Measurements from ENCODE around the gene SRP9.
"Not testable (repeated sequence)": the region's sequence is repeated elsewhere in the genome, so short reads cannot be mapped to it uniquely, and the experiment has no call there.

The SRP9 gene

DNA sequence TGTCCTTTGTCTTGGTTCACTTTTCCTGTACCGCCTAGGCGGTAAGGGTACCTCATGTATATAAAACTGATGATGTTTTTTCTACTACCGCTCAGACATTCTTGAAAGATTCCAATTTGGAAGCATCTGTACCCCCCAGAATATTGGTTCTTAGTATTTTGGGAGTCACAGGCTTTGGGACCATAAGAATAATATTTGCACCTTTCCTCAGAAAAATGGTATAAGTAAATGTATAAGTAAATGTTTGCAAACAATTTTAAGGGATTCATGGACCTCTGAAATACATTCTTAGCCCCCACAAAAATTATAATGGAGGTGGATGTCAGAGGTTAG is 677 bp downstream of the SRP9 start:
- no peak for DNase-seq

DNA sequence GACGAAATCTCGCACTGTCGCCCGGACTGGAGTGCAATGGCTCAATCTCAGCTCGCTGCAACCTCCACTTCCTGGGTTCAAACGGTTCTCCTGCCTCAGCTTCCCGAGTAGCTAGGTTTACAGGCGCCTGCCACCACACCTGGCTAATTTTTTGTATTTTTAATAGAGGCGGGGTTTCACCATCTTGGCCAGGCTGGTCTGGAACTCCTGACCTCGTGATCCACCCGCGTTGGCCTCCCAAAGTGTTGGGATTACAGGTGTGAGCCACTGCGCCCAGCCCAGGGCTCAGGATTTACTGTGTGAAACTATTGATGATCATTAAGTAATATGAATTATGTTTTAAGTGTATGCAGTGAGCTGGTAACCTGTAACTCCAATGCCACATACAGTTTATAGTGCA is 1.5 kb downstream of the SRP9 start:
- not testable (repeated sequence) for DNase-seq

DNA sequence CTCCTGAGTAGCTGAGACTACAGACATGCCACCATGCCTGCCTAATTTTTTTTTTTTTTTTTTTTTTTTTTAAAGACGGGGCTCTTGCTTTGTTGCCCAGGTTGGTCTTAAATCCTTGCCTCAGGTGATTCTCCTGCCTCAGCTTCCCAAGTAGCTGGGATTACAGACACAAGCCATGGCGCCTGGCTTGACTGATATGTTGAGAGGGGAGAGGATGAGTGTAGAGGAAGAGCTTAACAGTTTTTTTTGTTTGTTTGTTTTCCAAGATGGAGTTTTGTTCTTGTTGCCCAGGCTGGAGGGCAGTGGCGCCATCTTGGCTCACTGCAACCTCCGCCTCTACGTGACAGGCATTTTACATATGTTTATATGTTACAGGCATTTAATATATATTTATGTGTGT is 2.5 kb downstream of the SRP9 start:
- no peak for DNase-seq

DNA sequence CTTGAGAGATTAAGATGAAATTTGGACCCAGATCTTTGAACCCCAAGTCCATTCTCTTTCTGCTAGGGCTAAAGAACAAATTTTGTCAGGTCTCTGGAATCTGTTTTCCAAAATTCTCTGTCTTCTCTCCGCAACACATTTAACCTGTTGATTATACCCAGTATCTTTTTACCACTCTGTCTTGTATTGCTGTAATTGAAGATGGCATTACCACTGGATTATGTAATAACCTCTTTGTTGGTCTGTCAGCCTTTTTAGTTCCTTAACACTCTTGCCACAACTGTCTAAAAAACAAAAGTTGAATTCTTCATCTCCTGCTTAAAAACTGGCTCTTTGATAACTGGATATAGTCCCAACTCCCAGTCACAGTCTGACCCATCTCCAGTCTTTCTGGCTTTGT is 3.0 kb downstream of the SRP9 start:
- no peak for DNase-seq

DNA sequence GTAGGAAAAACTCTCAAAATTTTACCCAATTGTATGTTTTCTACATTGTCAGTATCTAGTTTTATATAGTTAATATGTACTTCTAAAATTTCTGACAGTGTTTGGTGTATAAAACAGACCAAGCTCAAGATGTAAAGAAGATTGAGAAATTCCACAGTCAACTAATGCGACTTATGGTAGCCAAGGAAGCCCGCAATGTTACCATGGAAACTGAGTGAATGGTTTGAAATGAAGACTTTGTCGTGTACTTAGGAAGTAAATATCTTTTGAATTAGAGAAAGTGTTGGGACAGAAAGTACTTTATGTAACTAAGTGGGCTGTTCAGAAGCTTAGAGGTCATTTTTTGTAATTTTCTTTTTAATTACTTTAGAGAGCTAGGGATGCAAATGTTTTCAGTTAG is 11.5 kb downstream of the SRP9 start:
- DNase-seq = not testable (repeated sequence)

DNA sequence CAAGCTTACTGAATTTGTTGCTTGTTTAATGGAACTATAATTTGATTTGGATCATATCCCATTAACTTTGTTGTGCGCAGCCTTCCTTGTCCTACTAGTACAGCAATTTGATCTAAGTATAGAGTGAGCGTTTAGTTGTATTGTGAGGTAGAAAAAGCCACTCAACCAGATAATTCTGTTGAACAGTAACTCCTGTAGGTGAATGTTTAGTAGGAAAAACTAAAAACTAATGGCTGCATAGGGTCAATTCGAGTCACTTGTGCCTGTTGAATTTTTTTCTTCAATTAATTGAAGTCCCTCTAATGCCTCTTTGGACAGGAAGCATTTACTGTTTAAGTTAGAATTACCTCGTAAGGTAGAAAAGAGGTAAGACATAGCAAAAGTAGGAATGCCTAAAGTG is 17.3 kb downstream of the SRP9 start:
- no peak for DNase-seq

DNA sequence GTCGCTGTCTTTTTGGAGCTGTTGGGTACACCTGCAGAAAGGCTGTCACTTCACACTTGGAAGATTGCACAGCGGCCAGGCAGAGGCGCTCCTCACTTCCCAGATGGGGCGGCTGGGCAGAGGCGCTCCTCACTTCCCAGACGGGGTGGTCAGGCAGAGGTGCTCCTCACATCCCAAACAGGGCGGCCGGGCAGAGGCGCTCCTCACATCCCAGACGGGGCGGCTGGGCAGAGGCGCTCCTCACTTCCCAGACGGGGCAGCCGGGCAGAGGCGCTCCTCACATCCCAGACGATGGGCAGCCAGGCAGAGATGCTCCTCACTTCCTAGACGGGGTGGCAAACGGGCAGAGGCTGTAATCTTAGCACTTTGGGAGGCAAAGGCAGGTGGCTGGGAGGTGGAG is 18.5 kb downstream of the SRP9 start:
- not testable (repeated sequence) for DNase-seq

DNA sequence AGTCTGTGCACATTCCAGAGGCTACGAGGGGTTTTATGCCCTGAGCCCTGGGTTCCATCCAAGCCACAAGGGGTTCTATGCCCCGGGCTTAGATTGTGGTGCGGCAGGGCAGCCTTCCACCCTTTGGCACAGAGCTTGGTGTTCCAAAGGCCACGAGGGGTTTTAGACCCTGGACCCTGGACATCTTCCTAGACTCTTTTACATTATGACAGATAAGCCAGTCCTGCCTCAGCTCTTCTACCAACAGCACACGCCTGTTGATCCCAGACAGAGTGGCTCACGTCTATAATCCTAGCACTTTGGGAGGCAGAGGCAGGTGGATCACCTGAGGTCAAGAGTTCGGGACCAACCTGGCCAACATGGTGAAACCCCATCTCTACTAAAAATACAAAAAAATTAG is 23.5 kb downstream of the SRP9 start:
- DNase-seq = not testable (repeated sequence)

DNA sequence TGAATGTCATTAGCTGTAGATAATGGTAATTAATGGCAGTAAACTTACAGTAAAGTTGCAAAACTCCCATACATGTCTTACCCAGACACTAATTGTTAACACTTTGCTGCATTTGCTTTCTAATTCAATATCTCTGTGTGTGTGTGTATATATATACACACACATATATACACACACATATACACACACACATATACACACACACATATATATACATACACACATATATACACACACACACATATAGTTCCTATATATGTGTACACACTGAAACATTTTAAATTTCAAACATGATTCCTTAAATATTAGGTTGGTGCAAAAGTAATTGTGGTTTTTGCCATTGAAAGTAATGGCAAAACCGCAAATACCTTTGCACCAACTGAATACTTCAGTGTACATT is 28.6 kb downstream of the SRP9 start:
- no peak for DNase-seq

DNA sequence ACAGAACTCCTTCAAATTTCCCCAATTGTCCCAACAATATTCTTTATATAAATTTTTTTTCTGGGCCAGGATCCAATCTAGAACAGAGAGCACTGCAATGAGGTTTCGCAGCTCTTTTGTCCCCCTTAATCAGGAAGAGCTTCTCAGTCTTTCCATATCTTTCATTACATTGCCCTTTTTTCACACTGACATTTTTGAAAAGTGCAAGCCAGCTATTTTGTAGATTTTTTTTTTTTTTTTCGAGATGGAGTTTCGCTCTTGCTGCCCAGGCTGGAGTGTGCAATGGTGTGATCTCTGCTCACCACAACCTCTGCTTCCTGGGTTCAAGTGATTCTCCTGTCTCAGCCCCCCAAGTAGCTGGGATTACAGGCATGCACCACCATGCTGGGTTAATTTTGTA is 29.1 kb downstream of the SRP9 start:
- not testable (repeated sequence) for DNase-seq

DNA sequence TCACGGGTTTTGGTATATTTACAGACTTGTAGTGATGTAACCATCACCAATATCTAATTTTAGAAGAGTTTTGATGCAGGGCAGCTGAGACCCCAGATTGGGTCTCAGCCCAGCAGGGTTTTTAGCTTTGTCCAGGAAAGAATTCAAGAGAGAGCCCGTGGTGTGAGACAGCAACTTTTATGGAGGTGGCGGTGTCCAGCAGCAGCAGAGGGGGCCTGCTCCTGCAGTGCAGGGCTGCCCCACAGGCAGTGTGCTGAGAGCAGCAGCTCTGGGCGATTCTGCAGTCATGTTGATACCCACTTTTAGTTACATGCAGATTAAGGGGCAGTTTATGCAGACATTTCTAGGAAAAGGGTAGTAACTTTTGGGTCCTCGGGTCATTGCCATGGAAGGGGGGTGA is 30.5 kb downstream of the SRP9 start:
- no peak for DNase-seq

DNA sequence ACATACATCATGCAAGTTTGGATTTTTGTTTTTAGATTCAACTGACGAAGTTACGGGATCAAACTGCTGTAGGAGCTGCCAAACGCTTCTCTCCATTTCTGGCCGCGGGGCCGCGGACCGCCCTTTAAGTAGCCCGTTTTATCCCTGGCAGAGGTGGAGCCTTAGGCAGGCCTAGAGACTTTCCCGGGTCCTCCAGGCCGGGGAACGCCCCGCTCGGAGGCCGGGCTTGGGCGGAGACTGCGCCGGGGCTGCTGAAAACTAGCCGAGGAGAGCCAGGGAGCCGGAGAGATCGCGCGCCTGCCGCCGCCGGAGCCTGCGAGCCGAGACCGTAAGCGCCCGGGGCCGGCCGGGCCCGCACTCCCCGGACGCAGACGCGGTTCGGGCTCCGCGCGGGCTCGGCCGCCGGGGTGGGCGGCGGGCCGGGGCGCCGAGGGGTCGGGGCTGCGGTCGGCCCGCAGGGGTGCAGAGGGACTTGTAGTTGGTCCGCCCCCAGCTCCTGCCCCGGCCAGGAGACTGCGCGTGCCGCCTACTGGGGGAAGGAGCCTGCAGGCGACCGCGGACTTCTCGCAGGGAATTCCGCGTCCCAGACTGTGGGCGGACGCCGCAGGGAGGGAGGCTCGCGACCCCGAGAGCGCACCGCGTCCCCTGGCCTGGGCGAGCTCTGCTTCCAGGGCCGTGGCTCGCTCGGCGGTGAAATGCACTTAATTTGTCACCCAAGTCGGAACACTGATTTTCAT is 32.4 kb downstream of the SRP9 start, which contains the start of gene EPHX1:
Gene EPHX1 (plus strand): TSS at position 283 of the 737 bp plus-strand sequence. CDS start 18,606 bp downstream, outside the sequence.
- DNase-seq = peak; percentile 79

DNA sequence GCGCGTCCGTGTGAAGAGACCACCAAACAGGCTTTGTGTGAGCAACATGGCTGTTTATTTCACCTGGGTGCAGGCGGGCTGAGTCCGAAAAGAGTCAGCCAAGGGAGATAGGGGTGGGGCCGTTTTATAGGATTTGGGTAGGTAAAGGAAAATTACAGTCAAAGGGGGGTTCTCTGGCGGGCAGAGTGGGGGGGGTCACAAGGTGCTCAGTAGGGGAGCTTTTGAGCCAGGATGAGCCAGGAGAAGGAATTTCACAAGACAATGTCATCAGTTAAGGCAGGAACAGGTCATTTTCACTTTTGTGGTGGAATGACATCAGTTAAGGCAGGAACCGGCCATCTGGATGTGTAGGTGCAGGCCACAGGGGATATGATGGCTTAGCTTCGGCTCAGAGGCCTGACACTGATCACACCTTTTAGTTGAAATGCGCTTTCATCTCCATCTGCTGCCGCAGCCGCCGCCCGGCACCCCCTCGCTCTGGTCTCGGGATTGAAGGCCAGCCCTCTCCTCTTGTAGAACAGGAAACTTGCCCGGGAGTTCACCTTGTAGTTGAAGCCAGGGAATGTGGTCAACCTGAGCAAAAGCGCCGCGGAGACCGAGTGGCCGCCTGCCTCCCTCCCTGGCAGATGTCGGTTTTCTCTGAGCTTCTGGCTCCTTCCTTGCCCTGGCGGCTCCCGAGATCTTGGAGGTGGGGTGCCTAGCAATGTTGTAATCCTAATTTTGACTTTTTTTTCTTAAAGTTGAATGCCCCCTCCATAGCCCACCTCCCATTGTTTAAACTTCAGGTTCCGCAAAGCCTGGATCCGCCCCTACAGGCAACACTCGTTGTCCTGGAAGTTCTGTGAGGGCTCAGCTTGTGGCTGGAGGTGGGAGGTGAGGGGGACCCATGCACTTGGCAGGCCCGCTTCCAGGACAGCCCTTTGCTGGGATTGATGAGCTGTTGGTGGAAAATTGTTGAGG is 33.2 kb downstream of the SRP9 start:
- not testable (repeated sequence) for DNase-seq

DNA sequence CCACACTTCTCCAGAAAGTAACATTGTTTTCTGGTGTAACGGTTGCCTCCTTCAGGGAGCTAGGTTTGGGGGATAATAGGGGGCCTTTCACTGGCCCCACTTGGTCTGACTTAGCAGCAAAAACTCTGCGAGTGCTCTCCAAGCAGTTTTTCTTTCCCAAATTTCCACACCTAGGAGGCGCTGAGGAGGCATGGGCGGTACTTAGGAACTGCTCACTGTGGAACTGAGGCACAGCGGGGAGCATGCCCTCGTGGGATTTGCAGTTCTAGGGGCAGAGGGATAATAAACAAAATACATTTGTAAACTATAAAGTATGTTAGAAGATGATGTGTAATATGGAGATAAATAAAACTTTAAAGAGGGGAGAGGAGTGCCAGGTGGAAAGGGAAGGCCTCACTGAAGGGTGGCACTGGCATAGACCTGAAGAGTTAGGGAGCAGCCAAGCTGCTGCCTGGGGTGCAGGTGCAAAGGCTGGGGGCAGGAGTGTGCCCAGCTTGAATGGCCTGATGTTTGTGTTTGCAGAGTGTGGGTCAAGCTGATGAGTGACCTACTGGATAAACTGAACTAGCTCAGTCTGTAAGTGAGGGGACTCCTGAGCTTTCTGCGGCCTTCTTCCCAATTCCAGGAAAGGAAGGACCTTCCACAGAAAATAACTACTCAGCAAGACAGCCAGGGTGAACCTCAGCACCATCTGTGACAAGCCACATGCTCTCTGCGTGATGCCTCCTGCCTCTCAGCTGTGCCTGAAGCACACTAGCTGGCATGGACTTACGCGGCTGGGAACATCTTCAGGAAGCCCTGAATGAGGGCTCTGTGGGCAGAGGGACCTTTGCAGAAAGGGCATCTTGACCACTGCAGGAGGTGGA is 34.2 kb downstream of the SRP9 start:
- no peak for DNase-seq

DNA sequence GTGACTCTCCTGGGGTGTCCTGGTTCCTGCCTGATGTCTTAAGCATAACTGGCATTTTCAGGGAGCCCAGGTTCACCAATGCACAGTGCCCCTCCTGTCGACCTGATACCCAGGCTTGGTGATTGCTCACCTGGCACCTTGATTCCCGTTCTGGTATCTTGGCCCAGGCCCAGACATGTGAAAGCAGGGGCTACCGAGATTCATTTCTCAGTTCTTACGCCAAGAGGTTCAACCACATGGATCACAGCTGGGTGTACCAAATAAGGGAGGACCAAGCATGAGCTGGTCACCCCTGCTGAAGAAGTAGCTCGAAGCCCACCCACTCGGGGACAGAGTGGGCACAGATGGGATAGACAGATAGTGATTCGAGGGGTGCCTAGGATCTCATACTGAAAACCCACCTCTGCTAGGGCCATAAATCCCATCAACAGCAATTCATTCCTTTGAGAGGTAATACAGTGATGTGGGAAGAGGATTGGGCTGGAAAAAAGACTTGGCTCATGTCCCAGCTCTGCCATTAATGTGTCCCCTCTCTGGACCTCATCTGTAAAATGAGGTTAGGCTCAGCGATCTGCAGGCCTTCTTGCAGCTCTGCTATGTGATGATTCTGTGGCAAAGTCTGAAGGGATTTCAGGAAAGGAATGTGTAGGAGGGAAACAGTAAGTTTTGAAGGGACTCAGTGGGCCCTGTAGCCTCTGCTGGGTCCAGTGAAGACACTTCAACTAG is 35.0 kb downstream of the SRP9 start:
- DNase-seq = no peak

DNA sequence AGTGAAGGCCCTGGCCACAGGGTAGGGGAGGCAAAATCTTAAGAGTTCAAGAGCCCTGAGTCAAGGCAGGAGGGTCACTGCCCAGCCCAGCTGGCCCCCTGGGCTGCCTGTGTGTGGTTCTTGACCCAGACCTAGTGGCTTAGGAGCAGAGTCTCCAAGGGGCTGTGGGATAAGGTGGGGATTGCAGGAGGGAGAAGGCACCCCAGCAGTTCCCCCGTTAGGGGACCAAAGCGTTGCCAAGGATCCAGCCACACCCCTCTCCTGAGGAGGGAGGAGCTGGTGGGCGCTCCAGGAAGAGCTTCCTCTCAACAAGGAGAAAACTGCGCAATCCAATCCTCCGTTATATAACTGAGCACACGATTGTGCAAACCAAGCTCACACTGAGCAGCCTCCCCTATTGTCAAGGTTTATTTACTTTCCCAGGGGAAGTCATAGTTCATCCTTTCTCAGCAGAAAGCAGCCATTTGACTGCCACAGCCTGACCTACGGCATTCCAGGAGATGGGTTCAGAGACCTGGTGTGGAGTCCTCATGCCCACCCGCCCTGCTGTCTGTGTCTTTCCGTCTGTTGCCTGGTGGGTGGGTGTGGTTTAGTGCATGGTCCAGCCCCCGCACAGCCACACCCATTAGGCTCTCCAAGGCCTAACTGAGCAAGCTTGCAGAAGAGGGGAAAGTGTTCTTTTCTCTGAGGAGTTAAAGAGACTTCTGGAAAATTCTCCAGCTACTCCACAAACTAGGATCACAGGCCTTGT is 35.8 kb downstream of the SRP9 start:
- no peak for DNase-seq

DNA sequence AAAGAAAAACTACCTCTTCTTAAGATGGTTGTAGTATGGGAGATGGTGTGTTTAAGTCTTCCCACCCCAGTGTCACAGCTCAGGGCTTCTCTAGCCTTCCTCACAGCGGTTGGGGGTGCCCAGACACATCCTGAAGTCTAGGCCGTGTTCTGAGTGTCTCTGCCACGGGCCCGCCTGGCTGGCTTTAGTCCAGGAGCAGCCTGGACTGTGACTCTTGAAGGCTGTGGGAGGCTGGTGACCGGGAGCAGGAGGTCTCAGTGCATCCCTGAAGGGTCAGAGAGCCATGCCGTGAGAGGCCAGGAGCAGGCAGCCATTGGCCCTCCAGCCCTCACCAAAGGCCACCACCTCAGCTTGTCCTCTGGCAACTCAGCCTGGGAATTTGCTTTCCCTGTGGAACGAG is 36.8 kb downstream of the SRP9 start:
- DNase-seq = no peak

DNA sequence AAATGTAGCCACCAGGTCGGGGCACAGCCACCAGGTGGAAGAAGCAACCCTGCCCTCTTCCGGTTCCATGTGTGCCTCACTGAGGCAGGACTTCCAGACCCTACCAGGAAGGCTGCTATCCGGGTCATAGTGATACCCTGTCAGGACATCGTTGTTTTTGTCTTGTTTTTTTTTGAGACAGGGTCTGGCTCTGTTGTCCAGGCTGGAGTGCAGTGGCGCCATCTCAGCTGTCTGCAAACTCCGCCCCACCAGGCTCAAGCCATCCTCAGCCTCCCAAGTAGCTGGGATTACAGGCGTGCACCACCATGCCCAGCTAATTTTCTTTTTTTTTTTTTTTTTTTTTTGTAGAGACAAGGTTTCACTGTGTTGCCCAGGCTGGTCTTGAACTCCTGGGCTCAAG is 37.5 kb downstream of the SRP9 start:
- not testable (repeated sequence) for DNase-seq

DNA sequence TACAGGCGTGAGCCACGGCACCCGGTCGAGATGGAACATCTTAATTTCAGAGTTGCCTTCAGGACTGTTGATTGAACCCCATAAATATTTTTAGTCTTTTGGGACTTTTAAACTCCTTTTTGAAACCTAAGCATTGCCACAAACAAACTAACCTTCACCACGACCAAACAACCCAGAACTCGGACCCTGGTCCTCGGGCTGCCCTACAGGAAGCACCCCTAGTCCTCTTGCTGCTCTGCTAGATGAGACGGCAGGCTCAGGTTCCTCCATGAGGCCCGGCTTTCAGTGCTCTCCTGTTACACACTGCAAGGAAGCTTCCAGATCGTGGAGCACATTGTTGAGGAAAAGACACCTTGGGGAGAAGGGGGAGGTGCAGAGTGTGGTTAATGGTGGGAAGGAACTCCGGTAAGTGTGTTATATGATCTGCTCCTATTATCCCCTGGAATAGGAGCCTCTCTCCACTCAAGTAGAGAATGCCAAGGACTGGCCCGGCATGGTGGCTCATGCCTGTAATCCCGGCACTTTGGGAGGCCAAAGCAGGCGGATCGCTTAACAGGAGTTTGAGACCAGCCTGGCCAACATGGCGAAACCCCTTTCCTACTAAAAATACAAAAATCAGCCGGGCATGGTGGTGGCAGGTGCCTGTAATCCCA is 38.0 kb downstream of the SRP9 start:
- DNase-seq = no peak

DNA sequence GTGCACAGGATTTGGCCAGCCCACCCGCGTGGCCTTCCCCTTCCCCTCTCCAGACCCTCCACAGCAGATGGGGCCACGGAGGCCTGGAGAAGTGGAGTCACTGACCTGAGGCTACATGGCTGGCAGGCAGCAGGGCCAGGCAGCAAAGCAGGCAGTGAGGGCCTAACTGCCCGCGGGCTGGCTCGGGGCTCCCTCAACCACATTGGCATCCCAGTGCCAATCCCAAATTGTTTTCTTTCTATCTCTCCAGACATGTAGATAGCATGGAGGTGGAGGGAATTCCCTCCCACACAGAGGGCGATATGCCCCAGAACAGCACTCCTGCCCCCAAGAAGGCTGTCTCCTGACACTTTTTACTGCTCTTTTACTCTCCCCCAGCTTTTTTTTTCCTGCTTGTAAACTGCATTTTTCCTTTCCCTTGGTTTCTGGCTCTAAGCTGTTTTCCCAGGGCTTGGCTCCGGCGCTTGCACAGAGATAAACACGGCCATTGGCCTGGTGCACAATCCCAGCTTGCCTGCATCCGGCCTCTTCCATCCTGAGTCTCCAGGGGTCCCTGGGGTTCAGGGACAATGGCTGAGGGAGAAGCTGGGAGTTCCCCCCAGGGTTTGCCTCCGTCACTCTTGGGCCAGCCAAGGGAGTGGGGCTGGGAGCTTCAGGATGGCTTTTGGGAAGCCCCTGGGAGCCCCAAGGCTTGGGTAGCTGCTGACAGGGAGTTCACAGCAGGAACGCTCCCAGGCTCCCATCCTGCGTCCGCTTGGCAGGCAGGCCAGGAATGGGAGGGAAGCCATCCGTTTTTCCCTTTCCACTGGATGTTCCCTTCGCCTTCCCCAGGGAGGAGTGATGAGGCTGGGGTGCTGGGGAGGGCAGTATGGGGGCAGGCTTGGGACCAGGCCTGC is 39.3 kb downstream of the SRP9 start:
- no peak for DNase-seq
